ENCODE data around the gene SRPK1.

Gene SRPK1

DNA sequence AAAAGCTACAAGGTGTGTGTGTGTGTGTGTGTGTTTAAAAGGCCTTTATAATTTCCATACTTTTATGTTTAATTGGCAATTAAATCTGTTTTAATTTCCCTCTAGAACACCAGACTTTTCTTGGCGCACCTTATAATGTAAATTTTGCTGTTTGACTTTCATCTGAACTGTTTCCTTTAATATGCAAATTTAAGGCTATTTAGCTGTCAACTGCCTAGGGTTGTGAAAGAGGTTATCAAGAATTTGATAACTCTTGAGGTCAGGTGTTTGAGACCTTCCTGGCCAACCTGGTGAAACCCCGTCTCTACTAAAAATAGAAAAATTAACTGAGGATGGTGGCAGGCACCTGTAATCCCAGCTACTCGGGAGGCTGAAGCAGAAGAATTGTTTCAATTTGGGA is 119.8 kb downstream of the SRPK1 start:
- no peak overlapping the region for H2AFZ ChIP-seq (ENCODE audit: low read length)
- no peaks in the 10 kb centered on the region; the same call in 1 of the 2 replicates for H3K27me3 ChIP-seq (ENCODE audit: insufficient read depth, low read length)
- H3K9me2 ChIP-seq (ENCODE audit: low read depth, low read length), result no peaks in the 10 kb centered on the region
- H3K4me2 ChIP-seq (ENCODE audit: low read length), result no peak overlapping the region
- H3K9me3 ChIP-seq (ENCODE audit: low read length), result no peaks in the 10 kb centered on the region
- no peak overlapping the region for H3K4me3 ChIP-seq (ENCODE audit: low read depth, low read length, poor library complexity, severe bottlenecking)
- H3K36me3 ChIP-seq (ENCODE audit: insufficient read depth, low read length), result no peaks in the 10 kb centered on the region
- no peaks in the 10 kb centered on the region for H3K79me2 ChIP-seq (ENCODE audit: insufficient read depth, low read length)
- H4K20me1 ChIP-seq (ENCODE audit: insufficient read depth, low read length), result no peaks in the 10 kb centered on the region
- H3F3A ChIP-seq (ENCODE audit: insufficient read depth, low read length), result no peaks in the 10 kb centered on the region
- no peak for TF ChIP-seq EZH2 (IDR thresholded peaks at IDR 0.05; ENCODE audit: borderline replicate concordance, low read length)
- TF ChIP-seq, protein P1, sequence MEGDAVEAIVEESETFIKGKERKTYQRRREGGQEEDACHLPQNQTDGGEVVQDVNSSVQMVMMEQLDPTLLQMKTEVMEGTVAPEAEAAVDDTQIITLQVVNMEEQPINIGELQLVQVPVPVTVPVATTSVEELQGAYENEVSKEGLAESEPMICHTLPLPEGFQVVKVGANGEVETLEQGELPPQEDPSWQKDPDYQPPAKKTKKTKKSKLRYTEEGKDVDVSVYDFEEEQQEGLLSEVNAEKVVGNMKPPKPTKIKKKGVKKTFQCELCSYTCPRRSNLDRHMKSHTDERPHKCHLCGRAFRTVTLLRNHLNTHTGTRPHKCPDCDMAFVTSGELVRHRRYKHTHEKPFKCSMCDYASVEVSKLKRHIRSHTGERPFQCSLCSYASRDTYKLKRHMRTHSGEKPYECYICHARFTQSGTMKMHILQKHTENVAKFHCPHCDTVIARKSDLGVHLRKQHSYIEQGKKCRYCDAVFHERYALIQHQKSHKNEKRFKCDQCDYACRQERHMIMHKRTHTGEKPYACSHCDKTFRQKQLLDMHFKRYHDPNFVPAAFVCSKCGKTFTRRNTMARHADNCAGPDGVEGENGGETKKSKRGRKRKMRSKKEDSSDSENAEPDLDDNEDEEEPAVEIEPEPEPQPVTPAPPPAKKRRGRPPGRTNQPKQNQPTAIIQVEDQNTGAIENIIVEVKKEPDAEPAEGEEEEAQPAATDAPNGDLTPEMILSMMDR (IDR thresholded peaks at IDR 0.05; ENCODE audit: low read length), result no peak
- no peak overlapping the region for H3K9ac ChIP-seq (ENCODE audit: low read length)
- H3K27ac ChIP-seq (ENCODE audit: low read depth, low read length, poor library complexity, severe bottlenecking), result no peak overlapping the region
- H3K4me1 ChIP-seq (ENCODE audit: insufficient read depth, low read length, severe bottlenecking), result no peaks in the 10 kb centered on the region

DNA sequence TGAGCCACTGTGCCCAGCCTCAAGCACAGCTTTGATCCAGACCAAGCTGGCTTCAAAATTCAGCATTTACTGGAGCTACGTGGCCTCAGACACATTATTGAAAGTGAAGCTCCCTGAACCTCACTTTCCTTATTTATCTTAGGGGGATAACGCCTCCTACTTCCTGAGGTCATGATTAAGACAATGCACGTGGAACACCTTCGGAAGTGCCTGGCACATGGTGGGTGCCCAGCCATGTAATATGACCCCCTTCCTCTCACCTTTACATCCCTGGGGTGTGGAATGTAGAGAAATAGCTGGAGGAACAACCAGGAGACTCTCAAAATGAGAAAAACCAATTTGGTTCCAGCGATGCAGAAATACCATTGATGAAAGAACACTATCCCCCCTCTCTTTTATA is 122.2 kb downstream of the SRPK1 start:
- no peaks in the 10 kb centered on the region for H3K9me3 ChIP-seq (ENCODE audit: low read length)
- peaks cover 4% of the 10 kb centered on the region for H3K27me3 ChIP-seq (ENCODE audit: insufficient read depth, low read length)
- no peaks in the 10 kb centered on the region for H3F3A ChIP-seq (ENCODE audit: insufficient read depth, low read length)
- no peak overlapping the region for H3K4me3 ChIP-seq (ENCODE audit: low read depth, low read length, poor library complexity, severe bottlenecking)
- no peak overlapping the region for H2AFZ ChIP-seq (ENCODE audit: low read length)
- H3K36me3 ChIP-seq (ENCODE audit: insufficient read depth, low read length), result no peaks in the 10 kb centered on the region
- H3K9me2 ChIP-seq (ENCODE audit: low read depth, low read length), result no peaks in the 10 kb centered on the region
- H3K4me1 ChIP-seq (ENCODE audit: insufficient read depth, low read length, severe bottlenecking), result no peaks in the 10 kb centered on the region
- H3K4me2 ChIP-seq (ENCODE audit: low read length), result no peak overlapping the region
- TF ChIP-seq, protein P1 (IDR thresholded peaks at IDR 0.05; ENCODE audit: low read length), result no peak
- TF ChIP-seq EZH2 (IDR thresholded peaks at IDR 0.05; ENCODE audit: borderline replicate concordance, low read length), result no peak
- H4K20me1 ChIP-seq (ENCODE audit: insufficient read depth, low read length), result no peaks in the 10 kb centered on the region
- no peak overlapping the region for H3K9ac ChIP-seq (ENCODE audit: low read length)
- H3K79me2 ChIP-seq (ENCODE audit: insufficient read depth, low read length), result no peaks in the 10 kb centered on the region
- no peak overlapping the region for H3K27ac ChIP-seq (ENCODE audit: low read depth, low read length, poor library complexity, severe bottlenecking)

DNA sequence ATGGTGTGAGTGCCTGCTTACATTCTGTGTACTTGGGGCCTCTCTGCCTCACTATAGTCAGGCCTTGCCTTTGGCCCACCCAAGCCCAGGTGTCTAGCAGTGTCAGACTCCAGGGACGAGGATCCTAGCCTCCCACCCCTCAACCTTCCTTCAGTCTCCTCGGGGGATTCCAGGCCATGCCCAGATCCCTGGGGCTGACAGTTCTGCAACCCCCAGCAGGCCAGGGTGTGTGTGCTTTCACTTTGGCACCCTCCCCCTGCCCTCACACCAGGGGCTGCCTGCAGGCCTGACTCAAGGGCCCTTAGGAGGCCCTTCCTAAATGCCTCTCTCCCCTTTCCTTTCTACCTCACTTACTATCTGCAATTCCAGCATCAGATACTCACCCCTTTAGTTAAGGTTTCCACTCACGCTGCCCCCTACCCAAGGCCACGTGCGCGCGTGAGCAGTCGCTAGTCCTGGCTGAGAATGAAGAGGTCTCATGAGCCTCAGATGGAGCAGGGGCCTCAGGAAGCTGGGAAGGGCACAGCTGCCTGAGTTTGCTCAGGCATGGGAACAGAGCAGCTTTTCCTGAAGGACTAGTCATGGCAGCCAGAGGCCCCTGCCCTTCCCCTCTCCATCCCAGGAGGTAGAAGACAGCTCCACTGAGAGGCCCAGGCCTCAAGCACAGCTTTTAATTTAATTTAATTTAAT is 122.9 kb downstream of the SRPK1 start:
- Histone ChIP-seq H3K9ac (ENCODE audit: low read length) (no peak overlapping the region), H3K36me3 (ENCODE audit: insufficient read depth, low read length) (no peaks in the 10 kb centered on the region), H4K20me1 (ENCODE audit: insufficient read depth, low read length) (no peaks in the 10 kb centered on the region), H3K9me2 (ENCODE audit: low read depth, low read length) (no peaks in the 10 kb centered on the region), H3K27me3 (ENCODE audit: insufficient read depth, low read length) (peaks cover 4% of the 10 kb centered on the region), H3K4me3 (ENCODE audit: low read depth, low read length, poor library complexity, severe bottlenecking) (no peak overlapping the region), H2AFZ (ENCODE audit: low read length) (no peak overlapping the region), H3K4me2 (ENCODE audit: low read length) (no peak overlapping the region), H3K9me3 (ENCODE audit: low read length) (no peaks in the 10 kb centered on the region), H3K4me1 (ENCODE audit: insufficient read depth, low read length, severe bottlenecking) (no peaks in the 10 kb centered on the region), H3F3A (ENCODE audit: insufficient read depth, low read length) (no peaks in the 10 kb centered on the region), H3K27ac (ENCODE audit: low read depth, low read length, poor library complexity, severe bottlenecking) (no peak overlapping the region), H3K79me2 (ENCODE audit: insufficient read depth, low read length) (no peaks in the 10 kb centered on the region)
- TF ChIP-seq, protein P1 (IDR thresholded peaks at IDR 0.05; ENCODE audit: low read length), result no peak
- no peak for TF ChIP-seq EZH2 (IDR thresholded peaks at IDR 0.05; ENCODE audit: borderline replicate concordance, low read length)
